D721Med (cell line): Measurements from ENCODE around the gene AHSP.
"Not testable (repeated sequence)": the region's sequence is repeated elsewhere in the genome, so short reads cannot be mapped to it uniquely, and the experiment has no call there.

Experiments
- DNase-seq: peaks from one replicate; pipeline ENCODE4 v3.0.0; 2011; ENCODE audit warnings: low spot score; ENCODE audit not compliant: insufficient read length
- FAIRE-seq: peaks from 2 replicates; lab custom pipeline; 2011; peaks lifted over from hg19 to GRCh38; lab: Jason Lieb, UNC
- TF ChIP-seq, protein P1 (sequence below): IDR thresholded peaks from 2 replicates; pipeline ENCODE4 v1.5.1; 2012; ENCODE audit warnings: mild to moderate bottlenecking, control low read depth; ENCODE audit not compliant: insufficient read depth; ENCODE audit errors: missing control alignments

AHSP gene

DNA sequence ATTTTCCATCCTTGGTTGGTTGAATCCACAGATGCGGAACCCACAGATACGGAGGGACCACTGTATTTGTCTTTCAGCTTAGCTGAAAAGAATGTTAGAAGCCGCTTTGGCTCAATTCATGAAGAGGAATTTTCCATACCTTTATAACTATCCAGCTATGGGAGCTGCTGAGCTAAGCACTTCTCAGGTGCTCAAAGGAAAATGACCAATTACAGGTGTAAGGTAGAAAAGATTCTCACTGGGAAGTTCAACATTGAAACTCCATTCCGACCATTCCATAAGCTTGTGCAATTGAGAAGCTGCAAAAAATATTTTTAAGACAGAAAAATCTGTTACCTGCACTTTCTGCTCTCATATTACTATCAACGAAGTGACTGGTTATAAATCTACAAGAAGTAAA, 2.7 kb downstream of the AHSP start:
- TF ChIP-seq, protein P1, sequence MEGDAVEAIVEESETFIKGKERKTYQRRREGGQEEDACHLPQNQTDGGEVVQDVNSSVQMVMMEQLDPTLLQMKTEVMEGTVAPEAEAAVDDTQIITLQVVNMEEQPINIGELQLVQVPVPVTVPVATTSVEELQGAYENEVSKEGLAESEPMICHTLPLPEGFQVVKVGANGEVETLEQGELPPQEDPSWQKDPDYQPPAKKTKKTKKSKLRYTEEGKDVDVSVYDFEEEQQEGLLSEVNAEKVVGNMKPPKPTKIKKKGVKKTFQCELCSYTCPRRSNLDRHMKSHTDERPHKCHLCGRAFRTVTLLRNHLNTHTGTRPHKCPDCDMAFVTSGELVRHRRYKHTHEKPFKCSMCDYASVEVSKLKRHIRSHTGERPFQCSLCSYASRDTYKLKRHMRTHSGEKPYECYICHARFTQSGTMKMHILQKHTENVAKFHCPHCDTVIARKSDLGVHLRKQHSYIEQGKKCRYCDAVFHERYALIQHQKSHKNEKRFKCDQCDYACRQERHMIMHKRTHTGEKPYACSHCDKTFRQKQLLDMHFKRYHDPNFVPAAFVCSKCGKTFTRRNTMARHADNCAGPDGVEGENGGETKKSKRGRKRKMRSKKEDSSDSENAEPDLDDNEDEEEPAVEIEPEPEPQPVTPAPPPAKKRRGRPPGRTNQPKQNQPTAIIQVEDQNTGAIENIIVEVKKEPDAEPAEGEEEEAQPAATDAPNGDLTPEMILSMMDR, result no peak
- DNase-seq, result no peak
- no peak for FAIRE-seq

DNA sequence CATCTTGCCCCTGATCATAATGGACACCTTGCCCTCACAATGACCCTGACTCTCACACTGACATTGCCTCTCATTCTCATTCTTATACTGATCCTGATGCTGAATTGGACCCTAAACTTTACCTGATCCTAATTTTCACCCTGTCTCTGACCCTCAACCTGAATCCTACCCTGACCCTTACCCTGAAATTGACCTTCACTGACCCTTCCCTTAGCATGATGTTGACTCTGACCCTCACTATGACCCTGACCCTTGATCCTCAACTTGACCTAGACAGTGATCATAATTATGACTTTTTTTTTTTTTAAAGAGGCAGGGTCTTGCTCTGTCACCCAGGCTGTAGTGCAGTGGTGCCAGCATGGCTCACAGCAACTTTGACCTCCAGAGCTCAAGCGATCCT, 3.4 kb downstream of the AHSP start:
- TF ChIP-seq, protein P1, result no peak
- DNase-seq, result no peak
- no peak for FAIRE-seq

DNA sequence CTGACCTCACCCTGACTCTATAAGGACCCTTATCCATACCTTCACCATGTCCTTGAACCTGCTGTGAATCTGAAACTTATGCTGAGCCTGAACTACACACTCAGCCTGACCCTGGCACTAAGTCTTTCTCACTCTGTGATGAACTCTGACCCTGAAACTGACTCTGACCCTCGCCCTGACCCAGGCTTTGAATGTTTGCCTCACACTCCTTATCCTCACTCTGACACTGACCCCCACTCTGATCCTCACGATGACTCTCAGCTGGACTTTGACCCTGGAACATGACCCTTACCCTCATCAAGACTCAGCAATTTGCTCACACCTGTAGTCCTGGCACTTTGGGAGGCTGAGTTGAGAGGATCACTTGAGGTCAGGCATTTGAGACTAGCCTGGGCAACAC, 4.4 kb downstream of the AHSP start:
- TF ChIP-seq, protein P1, result no peak
- DNase-seq (no peak), FAIRE-seq (no peak)

DNA sequence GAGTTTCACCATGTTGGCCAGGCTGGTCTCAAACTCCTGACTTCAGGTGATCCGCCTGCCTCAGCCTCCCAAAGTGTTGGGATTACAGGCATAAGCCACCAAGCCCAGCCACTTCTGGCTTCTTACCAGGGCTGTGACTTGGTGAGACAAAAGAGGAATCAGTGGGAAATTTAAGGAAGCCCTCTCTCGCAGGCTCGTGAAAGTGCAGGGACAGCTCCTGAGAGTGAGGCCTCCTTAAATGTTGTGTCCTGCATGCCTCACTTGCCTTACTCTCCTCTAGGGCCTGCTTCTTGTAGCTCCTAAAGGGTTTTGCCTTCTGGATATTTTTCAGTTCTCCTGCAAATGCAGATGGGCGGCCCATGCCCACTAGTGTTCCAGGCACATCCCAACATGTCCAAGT, 5.2 kb downstream of the AHSP start:
- DNase-seq (no peak), FAIRE-seq (no peak)
- TF ChIP-seq, protein P1, result no peak

DNA sequence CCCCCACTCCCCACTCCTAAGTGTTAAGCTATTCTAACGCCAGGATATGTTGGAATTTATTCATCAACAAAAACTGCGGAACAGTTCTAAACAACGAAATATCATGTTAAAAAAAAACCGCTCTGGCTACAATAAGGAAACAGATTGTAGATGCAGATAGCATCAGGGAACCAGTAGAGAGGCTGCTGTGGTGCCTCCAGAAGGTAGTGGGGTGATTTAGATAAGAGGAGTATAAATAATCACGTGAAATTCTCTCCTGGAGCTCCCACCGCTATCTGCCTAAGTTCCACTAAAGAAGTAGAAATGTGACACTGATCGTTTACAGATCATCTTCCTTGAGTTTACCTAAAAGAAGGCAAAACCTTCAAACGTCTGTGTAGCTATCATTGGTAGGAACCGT, 8.0 kb downstream of the AHSP start:
- no peak for DNase-seq

DNA sequence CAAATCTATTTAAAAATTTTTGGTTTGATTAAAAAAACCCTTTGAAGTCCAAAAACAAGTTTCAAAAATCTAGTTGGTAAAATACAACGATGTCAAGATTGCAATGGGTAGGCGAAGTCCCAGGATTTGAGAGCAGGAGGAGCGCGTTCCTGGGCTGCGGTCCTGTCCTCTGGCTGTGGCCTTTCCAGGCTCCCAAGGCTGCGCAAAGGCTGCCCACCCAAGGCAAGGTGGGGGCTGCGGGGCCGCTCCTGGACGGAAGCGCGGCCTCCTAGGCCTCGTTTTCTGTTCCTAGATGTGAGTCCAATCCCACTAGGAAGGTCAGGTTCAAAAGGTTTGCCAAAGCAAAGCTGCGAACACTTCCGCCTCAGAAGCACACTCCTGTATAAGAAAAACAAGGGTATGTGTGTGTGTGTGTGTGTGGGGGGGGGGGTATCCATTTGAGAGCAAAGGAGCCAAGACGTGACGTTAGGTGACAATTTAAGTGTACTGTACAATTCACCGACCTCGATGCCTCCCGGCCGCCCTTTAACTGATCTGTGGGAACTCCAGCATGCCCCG, 9.2 kb downstream of the AHSP start:
- no peak for FAIRE-seq
- no peak for DNase-seq
- TF ChIP-seq, protein P1, result no peak

More for the DNA sequence above, 8.0 kb downstream of the AHSP start:
- TF ChIP-seq, protein P1, result no peak
- FAIRE-seq, result no peak

DNA sequence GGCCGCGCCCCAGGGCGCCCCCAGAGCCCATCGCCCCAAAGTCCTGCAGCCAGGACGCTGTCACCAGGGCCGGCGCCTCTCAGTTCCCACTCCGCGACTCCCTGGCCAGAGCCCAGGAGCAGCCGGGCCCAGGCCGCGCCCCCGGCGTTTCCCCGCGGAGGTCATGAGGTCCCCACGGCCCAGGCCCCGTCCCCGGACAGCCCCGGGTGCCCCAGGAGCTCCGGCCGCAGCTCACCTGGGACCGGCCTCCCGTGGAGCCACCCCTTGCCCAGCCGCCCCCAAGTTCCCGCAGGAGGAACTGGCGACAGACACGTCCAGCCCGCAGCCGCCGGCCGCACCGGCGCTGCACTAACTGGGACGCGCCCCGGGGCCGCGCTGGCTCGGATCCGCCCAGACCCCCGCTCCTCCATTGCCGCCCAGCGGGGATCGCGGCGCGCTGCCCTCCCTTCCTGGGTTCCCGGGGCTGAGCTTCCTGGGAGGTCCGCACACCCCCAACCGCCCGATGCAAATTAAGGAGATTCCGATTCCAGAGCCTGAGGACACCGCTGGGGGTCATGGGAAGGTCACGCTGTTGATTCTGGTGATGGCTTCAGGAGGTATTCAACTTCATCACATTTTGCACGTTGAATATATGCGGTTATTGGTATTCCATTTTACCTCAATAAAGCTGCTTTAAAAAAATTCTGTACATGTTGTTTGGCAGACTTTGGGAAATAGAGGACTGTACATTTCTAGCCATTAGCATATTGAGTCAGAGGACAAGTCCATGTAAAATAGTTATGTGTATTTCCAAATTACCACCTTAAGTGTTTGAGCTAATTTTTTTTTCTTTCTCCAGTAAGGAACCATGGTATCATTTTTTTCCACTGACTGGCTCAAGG, 9.9 kb downstream of the AHSP start:
- FAIRE-seq (no peak), DNase-seq (no peak)
- TF ChIP-seq, protein P1, result no peak

DNA sequence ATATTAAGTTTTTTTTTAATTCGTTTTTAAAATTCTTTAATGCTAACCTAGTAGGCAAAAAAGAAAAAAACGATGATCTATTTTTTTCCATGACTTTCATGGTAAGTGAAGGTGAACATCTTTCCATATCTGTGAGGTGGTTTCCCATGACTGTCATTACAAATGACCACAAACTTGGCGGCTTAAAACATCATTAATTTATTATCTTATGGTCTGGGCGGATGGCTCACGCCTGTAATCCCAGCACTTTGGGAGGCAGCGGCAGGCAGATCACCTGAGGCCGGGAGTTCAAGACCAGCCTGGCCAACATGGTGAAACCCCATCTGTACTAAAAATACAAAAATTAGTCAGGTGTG, 10.5 kb downstream of the AHSP start:
- FAIRE-seq, DNase-seq: not testable (repeated sequence)

DNA sequence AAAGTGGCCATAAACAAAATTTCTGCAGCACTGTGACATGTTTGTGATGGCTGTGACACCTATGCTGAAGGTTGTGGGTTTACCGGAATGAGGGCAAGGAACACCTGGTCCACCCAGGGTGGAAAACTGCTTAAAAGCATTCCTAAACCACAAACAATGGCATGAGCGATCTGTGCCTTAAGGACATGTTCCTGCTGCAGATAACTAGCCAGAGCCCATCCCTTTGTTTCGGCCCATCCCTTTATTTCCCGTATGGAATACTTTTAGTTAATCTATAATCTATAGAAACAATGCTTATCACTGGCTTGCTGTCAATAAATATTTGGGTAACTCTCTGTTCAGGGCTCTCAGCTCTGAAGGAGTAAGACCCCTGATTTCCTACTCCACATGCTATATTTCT, 12.1 kb downstream of the AHSP start:
- not testable (repeated sequence) for FAIRE-seq, DNase-seq
